A673 (cell line): Measurements from ENCODE around the gene TMEM168. TPM values are rescaled to one million over a fixed set of nuclear protein-coding genes. Genes with fewer than 3 reads are reported as not detected.

ENCODE experiments used
- BruUV-seq: library from RNA; stranded (reverse); fragments of 400-500 nt; replicated peaks from 2 replicates; lab custom pipeline; 2021; lab: Mats Ljungman, UMichigan
- CTCF ChIA-PET: fragments of 300-600 bp; sonication (Branson Sonifier 250); formaldehyde crosslinking; loops from one replicate; lab custom pipeline; 2022; ENCODE audit warnings: antibody characterized with exemption; lab: Charles Lee
- POLR2A ChIA-PET: fragments of 300-600 bp; sonication (Branson Sonifier 250); formaldehyde crosslinking; loops from one replicate; lab custom pipeline; 2022; ENCODE audit warnings: antibody characterized with exemption; ENCODE audit not compliant: low non-redundant PET; lab: Charles Lee
- DNase-seq: peaks from one replicate; pipeline ENCODE4 v3.0.0-alpha.2; 2015; ENCODE audit warnings: low spot score
- H3K27ac ChIP-seq: fragments of 200-600 bp; sonication (generic); 2 replicates; pipeline ENCODE4 v1.5.1; 2016; ENCODE audit warnings: mixed run types, low read depth, mild to moderate bottlenecking, mixed read lengths, antibody characterized with exemption, low read length; ENCODE audit not compliant: poor library complexity, severe bottlenecking
- H3K27me3 ChIP-seq: fragments of 200-600 bp; sonication (generic); replicated peaks from 2 replicates; pipeline ENCODE4 v1.6.1; 2017; ENCODE audit warnings: mixed run types, low read depth, mild to moderate bottlenecking, mixed read lengths, antibody characterized with exemption, low read length; ENCODE audit not compliant: insufficient read depth, poor library complexity
- H3K36me3 ChIP-seq: fragments of 200-600 bp; sonication (generic); 2 replicates; pipeline ENCODE4 v1.6.1; 2016; ENCODE audit warnings: mixed run types, mild to moderate bottlenecking, mixed read lengths, antibody characterized with exemption, low read length; ENCODE audit not compliant: insufficient read depth, poor library complexity, severe bottlenecking
- H3K4me1 ChIP-seq: fragments of 200-600 bp; sonication (generic); 2 replicates; pipeline ENCODE4 v1.6.1; 2017; ENCODE audit warnings: mixed run types, mild to moderate bottlenecking, mixed read lengths, antibody characterized with exemption, low read length; ENCODE audit not compliant: insufficient read depth, poor library complexity, severe bottlenecking
- H3K4me3 ChIP-seq: fragments of 200-600 bp; sonication (generic); 2 replicates; pipeline ENCODE4 v1.5.1; 2016; ENCODE audit warnings: low read depth, mixed run types, mild to moderate bottlenecking, mixed read lengths, low read length; ENCODE audit not compliant: poor library complexity, severe bottlenecking
- H3K9me3 ChIP-seq: fragments of 200-600 bp; sonication (generic); 2 replicates; pipeline ENCODE4 v1.6.1; 2016; ENCODE audit warnings: mixed run types, low read depth, mild to moderate bottlenecking, mixed read lengths, antibody characterized with exemption, low read length; ENCODE audit not compliant: poor library complexity, severe bottlenecking
- EZH2 ChIP-seq: fragments of 200-600 bp; sonication (generic); IDR thresholded peaks from 2 replicates; pipeline ENCODE4 v1.6.1; 2017; ENCODE audit warnings: borderline replicate concordance, low read depth, mild to moderate bottlenecking, mixed read lengths, antibody characterized with exemption, low read length; ENCODE audit not compliant: poor library complexity, severe bottlenecking
- intact Hi-C: fragments of 100-400 bp; cut with micrococcal nuclease; formaldehyde crosslinking; loops from one replicate; pipeline ENCODE4 v1.10.0; 2022; ENCODE audit not compliant: unreplicated experiment
- total RNA-seq: library from RNA; stranded (reverse); gene quantifications from 2 replicates; pipeline ENCODE4 v1.2.3, GENCODE V29; 2021
- TF ChIP-seq, protein P1 (sequence below): fragments of 300-800, 200-600 bp; sonication (generic); conservative IDR thresholded peaks from 2 replicates; pipeline ENCODE4 v1.5.1; 2017; ENCODE audit warnings: low read depth, mild to moderate bottlenecking, antibody characterized with exemption, low read length, moderate library complexity, mixed read lengths

The TMEM168 gene
- total RNA-seq, 1 experiment from 2014 or later = 26.4 TPM

GRCh38 chr7:112782498-112782897 lies 7.7 kb downstream of the TMEM168 start:
- intact Hi-C loops = no loop called here
- Histone ChIP-seq H3K36me3 (peaks cover 18% of the 10 kb centered on the region), H3K27me3 (no peaks in the 10 kb centered on the region), H3K4me1 (no peaks in the 10 kb centered on the region), H3K9me3 (no peaks in the 10 kb centered on the region), H3K4me3 (no peak overlapping the region), H3K27ac (no peak overlapping the region)
- POLR2A ChIA-PET = no interaction called here
- DNase-seq = no peak
- BruUV-seq = no TSS peak
- TF ChIP-seq EZH2 = no peak
- TF ChIP-seq, protein P1, sequence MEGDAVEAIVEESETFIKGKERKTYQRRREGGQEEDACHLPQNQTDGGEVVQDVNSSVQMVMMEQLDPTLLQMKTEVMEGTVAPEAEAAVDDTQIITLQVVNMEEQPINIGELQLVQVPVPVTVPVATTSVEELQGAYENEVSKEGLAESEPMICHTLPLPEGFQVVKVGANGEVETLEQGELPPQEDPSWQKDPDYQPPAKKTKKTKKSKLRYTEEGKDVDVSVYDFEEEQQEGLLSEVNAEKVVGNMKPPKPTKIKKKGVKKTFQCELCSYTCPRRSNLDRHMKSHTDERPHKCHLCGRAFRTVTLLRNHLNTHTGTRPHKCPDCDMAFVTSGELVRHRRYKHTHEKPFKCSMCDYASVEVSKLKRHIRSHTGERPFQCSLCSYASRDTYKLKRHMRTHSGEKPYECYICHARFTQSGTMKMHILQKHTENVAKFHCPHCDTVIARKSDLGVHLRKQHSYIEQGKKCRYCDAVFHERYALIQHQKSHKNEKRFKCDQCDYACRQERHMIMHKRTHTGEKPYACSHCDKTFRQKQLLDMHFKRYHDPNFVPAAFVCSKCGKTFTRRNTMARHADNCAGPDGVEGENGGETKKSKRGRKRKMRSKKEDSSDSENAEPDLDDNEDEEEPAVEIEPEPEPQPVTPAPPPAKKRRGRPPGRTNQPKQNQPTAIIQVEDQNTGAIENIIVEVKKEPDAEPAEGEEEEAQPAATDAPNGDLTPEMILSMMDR = no peak
- CTCF ChIA-PET = no interaction called here

DNA sequence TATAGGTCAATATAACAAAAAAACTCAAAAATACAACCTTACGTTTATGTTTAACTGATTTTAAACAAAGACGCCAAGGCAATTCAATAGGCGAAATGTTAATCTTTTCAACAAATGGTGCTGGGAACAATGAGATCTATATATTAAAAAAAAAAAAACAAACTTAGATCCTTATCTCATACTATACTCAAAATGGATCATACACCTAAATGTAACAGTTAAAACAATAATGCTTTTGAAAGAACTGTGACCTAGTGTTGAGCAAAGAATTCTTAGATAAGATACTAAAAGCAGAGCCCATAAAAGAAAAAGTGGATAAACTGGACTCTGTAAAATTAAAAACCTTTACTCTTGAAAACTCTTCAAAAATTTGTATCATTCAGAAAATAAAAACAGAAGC lies 8.6 kb downstream of the TMEM168 start:
- no peaks in the 10 kb centered on the region for H3K27me3 ChIP-seq
- peaks cover 18% of the 10 kb centered on the region for H3K36me3 ChIP-seq
- H3K4me3 ChIP-seq = no peak overlapping the region
- BruUV-seq = no TSS peak
- no peak overlapping the region for H3K27ac ChIP-seq
- intact Hi-C loops = no loop called here
- POLR2A ChIA-PET = no interaction called here
- CTCF ChIA-PET = no interaction called here
- no peaks in the 10 kb centered on the region for H3K4me1 ChIP-seq
- TF ChIP-seq, protein P1 = no peak
- TF ChIP-seq EZH2 = no peak
- DNase-seq = no peak
- no peaks in the 10 kb centered on the region for H3K9me3 ChIP-seq

DNA sequence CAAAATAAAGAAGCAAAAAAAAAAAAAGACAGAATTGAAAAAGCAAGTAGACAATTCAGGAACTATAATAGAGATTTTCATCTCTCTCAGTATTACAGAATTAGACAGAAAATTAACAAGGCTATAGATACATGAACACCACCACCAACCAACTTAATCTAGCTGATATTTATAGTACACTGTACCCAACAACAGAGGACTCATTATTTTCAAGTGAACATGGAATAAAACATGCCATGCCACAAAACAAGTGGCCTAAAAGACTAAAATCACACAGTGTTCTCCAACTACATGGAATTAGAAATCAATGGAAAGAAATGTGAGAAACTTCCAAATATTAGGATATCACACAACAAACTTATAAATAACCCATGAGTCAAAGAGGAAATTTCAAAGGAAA lies 9.1 kb downstream of the TMEM168 start:
- no peak overlapping the region for H3K27ac ChIP-seq
- H3K27me3 ChIP-seq = no peaks in the 10 kb centered on the region

More for the DNA sequence above, 9.1 kb downstream of the TMEM168 start:
- DNase-seq = no peak
- intact Hi-C loops = no loop called here
- CTCF ChIA-PET = no interaction called here
- no peaks in the 10 kb centered on the region for H3K9me3 ChIP-seq
- POLR2A ChIA-PET = no interaction called here
- TF ChIP-seq EZH2 = no peak
- TF ChIP-seq, protein P1 = no peak
- H3K4me1 ChIP-seq = no peaks in the 10 kb centered on the region
- no peak overlapping the region for H3K4me3 ChIP-seq
- no TSS peak for BruUV-seq
- peaks cover 18% of the 10 kb centered on the region for H3K36me3 ChIP-seq
